ENCODE data around the gene BPIFB1. TPM values are rescaled to one million over a fixed set of nuclear protein-coding genes. Genes with fewer than 3 reads are reported as not detected.

Gene BPIFB1
- total RNA-seq, 1 experiment from 2014 or later, result not detected

- DNase-seq, result no peak
- H3K27me3 ChIP-seq (ENCODE audit: control insufficient read depth, insufficient read depth, low read length), result no peaks in the 10 kb centered on the region
Measured at GRCh38 chr20:33257237-33257636, 25.8 kb upstream of the BPIFB1 start.

GRCh38 chr20:33259371-33259770 is 23.6 kb upstream of the BPIFB1 start:
- DNase-seq, result no peak
- Histone ChIP-seq H3K36me3 (replicated peaks; ENCODE audit: control insufficient read depth, insufficient read depth, low read length) (no peaks in the 10 kb centered on the region), H3K4me3 (ENCODE audit: insufficient read depth, low read depth, low read length) (no peak overlapping the region), H3K27me3 (ENCODE audit: control insufficient read depth, insufficient read depth, low read length) (no peaks in the 10 kb centered on the region)

More at GRCh38 chr20:33257237-33257636, 25.8 kb upstream of the BPIFB1 start:
- Histone ChIP-seq H3K36me3 (replicated peaks; ENCODE audit: control insufficient read depth, insufficient read depth, low read length) (no peaks in the 10 kb centered on the region), H3K4me3 (ENCODE audit: insufficient read depth, low read depth, low read length) (no peak overlapping the region)

GRCh38 chr20:33261465-33261864 is 21.5 kb upstream of the BPIFB1 start:
- Histone ChIP-seq H3K36me3 (replicated peaks; ENCODE audit: control insufficient read depth, insufficient read depth, low read length) (no peaks in the 10 kb centered on the region), H3K27me3 (ENCODE audit: control insufficient read depth, insufficient read depth, low read length) (no peaks in the 10 kb centered on the region), H3K4me3 (ENCODE audit: insufficient read depth, low read depth, low read length) (no peak overlapping the region)
- no peak for DNase-seq

- peak; percentile 67 for DNase-seq
- no peaks in the 10 kb centered on the region for H3K36me3 ChIP-seq (replicated peaks; ENCODE audit: control insufficient read depth, insufficient read depth, low read length)
- H3K27me3 ChIP-seq (ENCODE audit: control insufficient read depth, insufficient read depth, low read length), result no peaks in the 10 kb centered on the region
- no peak overlapping the region for H3K4me3 ChIP-seq (ENCODE audit: insufficient read depth, low read depth, low read length)
Measured at GRCh38 chr20:33262658-33263065, 20.4 kb upstream of the BPIFB1 start.

GRCh38 chr20:33263784-33264183 is 19.2 kb upstream of the BPIFB1 start:
- H3K36me3 ChIP-seq (replicated peaks; ENCODE audit: control insufficient read depth, insufficient read depth, low read length), result no peaks in the 10 kb centered on the region
- H3K4me3 ChIP-seq (ENCODE audit: insufficient read depth, low read depth, low read length), result no peak overlapping the region
- DNase-seq, result no peak
- no peaks in the 10 kb centered on the region for H3K27me3 ChIP-seq (ENCODE audit: control insufficient read depth, insufficient read depth, low read length)

GRCh38 chr20:33267701-33268100 is 15.3 kb upstream of the BPIFB1 start:
- no peaks in the 10 kb centered on the region for H3K36me3 ChIP-seq (replicated peaks; ENCODE audit: control insufficient read depth, insufficient read depth, low read length)
- DNase-seq, result no peak
- no peak overlapping the region for H3K4me3 ChIP-seq (ENCODE audit: insufficient read depth, low read depth, low read length)
- H3K27me3 ChIP-seq (ENCODE audit: control insufficient read depth, insufficient read depth, low read length), result no peaks in the 10 kb centered on the region

- no peak for DNase-seq
- Histone ChIP-seq H3K27me3 (ENCODE audit: control insufficient read depth, insufficient read depth, low read length) (no peaks in the 10 kb centered on the region), H3K4me3 (ENCODE audit: insufficient read depth, low read depth, low read length) (no peak overlapping the region), H3K36me3 (replicated peaks; ENCODE audit: control insufficient read depth, insufficient read depth, low read length) (no peaks in the 10 kb centered on the region)
Measured at GRCh38 chr20:33272155-33272873, 10.7 kb upstream of the BPIFB1 start.

- no peak for DNase-seq
- no peak overlapping the region for H3K4me3 ChIP-seq (ENCODE audit: insufficient read depth, low read depth, low read length)
- no peaks in the 10 kb centered on the region for H3K27me3 ChIP-seq (ENCODE audit: control insufficient read depth, insufficient read depth, low read length)
- H3K36me3 ChIP-seq (replicated peaks; ENCODE audit: control insufficient read depth, insufficient read depth, low read length), result no peaks in the 10 kb centered on the region
Measured at GRCh38 chr20:33273117-33273851, 9.7 kb upstream of the BPIFB1 start.

- no peaks in the 10 kb centered on the region for H3K27me3 ChIP-seq (ENCODE audit: control insufficient read depth, insufficient read depth, low read length)
- H3K4me3 ChIP-seq (ENCODE audit: insufficient read depth, low read depth, low read length), result no peak overlapping the region
- no peaks in the 10 kb centered on the region for H3K36me3 ChIP-seq (replicated peaks; ENCODE audit: control insufficient read depth, insufficient read depth, low read length)
- no peak for DNase-seq
Measured at GRCh38 chr20:33275215-33275614, 7.8 kb upstream of the BPIFB1 start.

- Histone ChIP-seq H3K4me3 (ENCODE audit: insufficient read depth, low read depth, low read length) (no peak overlapping the region), H3K36me3 (replicated peaks; ENCODE audit: control insufficient read depth, insufficient read depth, low read length) (no peaks in the 10 kb centered on the region), H3K27me3 (ENCODE audit: control insufficient read depth, insufficient read depth, low read length) (no peaks in the 10 kb centered on the region)
- DNase-seq, result no peak
Measured at GRCh38 chr20:33275871-33276270, 7.1 kb upstream of the BPIFB1 start.

- DNase-seq, result peak; percentile 53
- Histone ChIP-seq H3K27me3 (ENCODE audit: control insufficient read depth, insufficient read depth, low read length) (no peaks in the 10 kb centered on the region), H3K4me3 (ENCODE audit: insufficient read depth, low read depth, low read length) (no peak overlapping the region), H3K36me3 (replicated peaks; ENCODE audit: control insufficient read depth, insufficient read depth, low read length) (no peaks in the 10 kb centered on the region)
Measured at GRCh38 chr20:33276303-33277113, 6.5 kb upstream of the BPIFB1 start.

GRCh38 chr20:33277471-33278441 is 5.3 kb upstream of the BPIFB1 start:
- H3K36me3 ChIP-seq (replicated peaks; ENCODE audit: control insufficient read depth, insufficient read depth, low read length), result no peaks in the 10 kb centered on the region
- H3K4me3 ChIP-seq (ENCODE audit: insufficient read depth, low read depth, low read length), result no peak overlapping the region
- no peaks in the 10 kb centered on the region for H3K27me3 ChIP-seq (ENCODE audit: control insufficient read depth, insufficient read depth, low read length)
- peak; percentile 66 for DNase-seq

GRCh38 chr20:33278700-33279099 is 4.3 kb upstream of the BPIFB1 start:
- no peak for DNase-seq
- no peaks in the 10 kb centered on the region for H3K27me3 ChIP-seq (ENCODE audit: control insufficient read depth, insufficient read depth, low read length)
- H3K36me3 ChIP-seq (replicated peaks; ENCODE audit: control insufficient read depth, insufficient read depth, low read length), result no peaks in the 10 kb centered on the region
- H3K4me3 ChIP-seq (ENCODE audit: insufficient read depth, low read depth, low read length), result no peak overlapping the region

All from H7 (cell line).